Mesothelial cell of epicardium (in vitro differentiated cells): ENCODE results near the gene PGGHG. TPM values are rescaled to one million over a fixed set of nuclear protein-coding genes. Genes with fewer than 3 reads are reported as not detected.

Experiments used
- DNase-seq, 2 experiments: peaks; one replicate each; pipeline ENCODE4 v3.0.0; 2021; ENCODE audit warnings: low spot score in 2 of 2; ENCODE audit not compliant: unreplicated experiment in 2 of 2
- H3K27ac Mint-ChIP-seq: 2 replicates; pipeline ENCODE4 v1.8.0; 2021; ENCODE audit warnings: mixed read lengths
- H3K27me3 Mint-ChIP-seq: 2 replicates; pipeline ENCODE4 v1.8.0; 2021; ENCODE audit warnings: low read depth, mixed read lengths
- H3K36me3 Mint-ChIP-seq: 2 replicates; pipeline ENCODE4 v1.8.0; 2021; ENCODE audit warnings: mixed read lengths
- H3K4me1 Mint-ChIP-seq: 2 replicates; pipeline ENCODE4 v1.8.0; 2021; ENCODE audit warnings: mixed read lengths
- H3K4me3 Mint-ChIP-seq: 2 replicates; pipeline ENCODE4 v1.8.0; 2021; ENCODE audit warnings: mild to moderate bottlenecking, moderate library complexity, mixed read lengths
- H3K9me3 Mint-ChIP-seq: 2 replicates; pipeline ENCODE4 v1.8.0; 2021; ENCODE audit warnings: mixed read lengths
- CTCF ChIP-seq: fragments of 200-600 bp; sonication (generic); IDR thresholded peaks from one replicate; pipeline ENCODE4 v1.5.0; 2021; ENCODE audit warnings: antibody characterized with exemption; ENCODE audit not compliant: unreplicated experiment
- total RNA-seq: library from RNA; stranded (reverse); gene quantifications from 3 replicates; pipeline ENCODE4 v1.2.1, GENCODE V29; 2021

Gene PGGHG
- total RNA-seq, 1 donor from 2014 or later, result 103 TPM

DNA sequence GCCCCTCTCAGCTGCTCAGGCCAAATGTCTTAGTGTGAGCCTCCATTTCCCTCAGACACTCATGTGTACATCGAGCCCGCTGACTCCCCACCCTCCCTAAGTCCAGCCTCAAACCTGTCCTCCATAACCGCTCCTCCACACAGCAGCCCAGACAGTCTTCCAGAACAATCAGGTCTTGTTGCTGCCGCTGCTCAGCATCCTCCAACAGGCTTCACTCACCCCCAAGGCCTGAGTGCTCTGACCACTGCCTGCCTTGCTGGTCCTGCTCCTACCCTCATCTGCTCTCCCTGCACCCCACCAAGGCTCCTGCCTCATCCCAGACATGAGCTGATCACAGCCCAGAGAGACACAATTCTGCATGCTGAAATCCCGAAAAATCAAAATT lies 35.0 kb upstream of the PGGHG start:
- no peak for TF ChIP-seq CTCF
- no peak for DNase-seq
- Mint-ChIP-seq H3K9me3 (no peaks in the 10 kb centered on the region), H3K36me3 (peaks cover 26% of the 10 kb centered on the region), H3K4me3 (no peak overlapping the region), H3K27ac (no peak overlapping the region), H3K27me3 (no peaks in the 10 kb centered on the region), H3K4me1 (no peaks in the 10 kb centered on the region)

- Mint-ChIP-seq H3K4me1 (no peaks in the 10 kb centered on the region), H3K27ac (no peak overlapping the region), H3K4me3 (no peak overlapping the region), H3K9me3 (no peaks in the 10 kb centered on the region), H3K36me3 (peaks cover 22% of the 10 kb centered on the region), H3K27me3 (peaks cover 1% of the 10 kb centered on the region)
- no peak for TF ChIP-seq CTCF
- DNase-seq, result no peak
Observed at GRCh38 chr11:255176-255575, 33.8 kb upstream of the PGGHG start.

GRCh38 chr11:255816-256215 lies 33.1 kb upstream of the PGGHG start:
- H3K27ac Mint-ChIP-seq, result no peak overlapping the region
- peaks cover 18% of the 10 kb centered on the region for H3K36me3 Mint-ChIP-seq
- no peak for DNase-seq
- H3K27me3 Mint-ChIP-seq, result peaks cover 1% of the 10 kb centered on the region
- no peaks in the 10 kb centered on the region for H3K9me3 Mint-ChIP-seq
- TF ChIP-seq CTCF, result no peak
- H3K4me1 Mint-ChIP-seq, result no peaks in the 10 kb centered on the region
- no peak overlapping the region for H3K4me3 Mint-ChIP-seq

- H3K27me3 Mint-ChIP-seq, result peaks cover 1% of the 10 kb centered on the region
- no peak for TF ChIP-seq CTCF
- peaks cover 10% of the 10 kb centered on the region for H3K36me3 Mint-ChIP-seq
- no peak for DNase-seq
- peaks cover 8% of the 10 kb centered on the region for H3K9me3 Mint-ChIP-seq
- H3K4me1 Mint-ChIP-seq, result no peaks in the 10 kb centered on the region
- H3K27ac Mint-ChIP-seq, result no peak overlapping the region
- H3K4me3 Mint-ChIP-seq, result no peak overlapping the region
Observed at GRCh38 chr11:256952-257737, 31.8 kb upstream of the PGGHG start.

DNA sequence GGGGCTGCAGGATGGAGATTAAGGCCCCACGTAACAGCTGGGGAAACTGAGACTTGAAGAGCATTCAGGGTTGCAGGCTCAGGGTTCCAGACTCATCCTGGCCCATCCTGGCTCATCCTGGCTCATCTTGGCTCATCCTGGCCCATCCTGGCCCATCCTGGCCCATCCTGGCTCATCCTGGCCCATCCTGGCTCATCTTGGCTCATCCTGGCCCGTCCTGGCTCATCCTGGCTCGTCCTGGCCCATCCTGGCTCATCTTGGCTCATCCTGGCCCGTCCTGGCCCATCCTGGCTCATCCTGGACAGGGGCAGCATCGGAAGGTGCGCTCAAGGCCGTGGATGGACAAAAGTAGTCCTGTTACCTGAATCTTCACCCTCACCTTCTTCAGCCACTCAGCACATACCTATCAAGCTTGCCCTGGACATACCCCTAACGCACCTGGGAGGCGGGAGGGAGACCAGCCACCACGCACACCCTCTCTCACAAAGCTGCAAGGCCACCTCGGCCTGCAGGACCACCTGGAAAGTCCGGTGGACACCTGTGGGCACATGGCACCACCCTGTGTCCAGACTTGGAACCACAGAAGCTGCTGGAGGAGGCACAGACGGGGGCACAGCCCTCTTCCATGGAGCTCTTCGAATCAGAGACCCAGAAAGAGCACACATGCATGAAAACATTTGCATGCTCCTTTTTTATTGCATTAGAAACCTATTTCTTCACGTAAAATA lies 31.0 kb upstream of the PGGHG start:
- Mint-ChIP-seq H3K4me3 (no peak overlapping the region), H3K4me1 (no peaks in the 10 kb centered on the region), H3K27me3 (peaks cover 1% of the 10 kb centered on the region), H3K9me3 (peaks cover 8% of the 10 kb centered on the region), H3K27ac (no peak overlapping the region), H3K36me3 (peaks cover 4% of the 10 kb centered on the region)
- no peak for TF ChIP-seq CTCF
- no peak for DNase-seq
